CD8-positive, alpha-beta memory T cell (primary cell): ENCODE data around the gene OST4. TPM values are rescaled to one million over a fixed set of nuclear protein-coding genes. Genes with fewer than 3 reads are reported as not detected.

ENCODE experiments used
- CTCF ChIA-PET: fragments of 350-600 bp; sonication (Branson Sonifier 250); formaldehyde crosslinking; loops from one replicate; lab custom pipeline; 2021; ENCODE audit warnings: antibody characterized with exemption; lab: Charles Lee
- POLR2A ChIA-PET: fragments of 350-600 bp; sonication (Branson Sonifier 250); formaldehyde crosslinking; loops from one replicate; lab custom pipeline; 2021; ENCODE audit warnings: antibody characterized with exemption; lab: Charles Lee
- DNase-seq, 5 donors: peaks; one replicate each; pipeline versions ENCODE4 v3.0.0 to v3.0.0-alpha.2; 2020 to 2022; ENCODE audit warnings: mixed read lengths in 1 of 5
- H3K27ac ChIP-seq: one replicate; pipeline ENCODE4 v1.7.0; 2013; ENCODE audit warnings: low read depth, mild to moderate bottlenecking, low read length, moderate library complexity
- H3K27me3 ChIP-seq: 2 replicates; pipeline ENCODE4 v1.7.0; 2013; ENCODE audit warnings: low read length, mild to moderate bottlenecking; ENCODE audit not compliant: insufficient read depth, poor library complexity, severe bottlenecking
- H3K36me3 ChIP-seq: 2 replicates; pipeline ENCODE4 v1.7.0; 2013; ENCODE audit warnings: mild to moderate bottlenecking, low read length, moderate library complexity; ENCODE audit not compliant: insufficient read depth
- H3K4me1 ChIP-seq: 2 replicates; pipeline ENCODE4 v1.7.0; 2013; ENCODE audit warnings: mild to moderate bottlenecking, low read length, moderate library complexity; ENCODE audit not compliant: insufficient read depth
- H3K4me3 ChIP-seq: 2 replicates; pipeline ENCODE4 v1.7.0; 2013; ENCODE audit warnings: mild to moderate bottlenecking, low read length
- H3K9me3 ChIP-seq: 2 replicates; pipeline ENCODE4 v1.7.0; 2013; ENCODE audit warnings: mild to moderate bottlenecking, low read length
- H3K27ac Mint-ChIP-seq, 8 donors: one replicate each; pipeline ENCODE4 v1.8.0; 2020 to 2021; ENCODE audit warnings: mixed read lengths in 8 of 8, mild to moderate bottlenecking in 6 of 8, inconsistent platforms in 3 of 8, moderate library complexity in 3 of 8
- H3K27me3 Mint-ChIP-seq, 2 donors: one replicate each; pipeline ENCODE4 v1.8.0; 2020 to 2021; ENCODE audit warnings: mixed read lengths in 2 of 2, mild to moderate bottlenecking in 1 of 2, moderate library complexity in 1 of 2
- H3K36me3 Mint-ChIP-seq, 3 donors: one replicate each; pipeline ENCODE4 v1.8.0; 2020 to 2021; ENCODE audit warnings: mixed read lengths in 3 of 3, inconsistent platforms in 1 of 3, mild to moderate bottlenecking in 1 of 3
- H3K4me1 Mint-ChIP-seq, 3 donors: one replicate each; pipeline ENCODE4 v1.8.0; 2020 to 2021; ENCODE audit warnings: mixed read lengths in 3 of 3, inconsistent platforms in 1 of 3, mild to moderate bottlenecking in 1 of 3
- H3K4me3 Mint-ChIP-seq, 7 donors: one replicate each; pipeline ENCODE4 v1.8.0; 2020 to 2021; ENCODE audit warnings: mixed read lengths in 7 of 7, mild to moderate bottlenecking in 6 of 7, moderate library complexity in 4 of 7, inconsistent platforms in 2 of 7
- H3K9me3 Mint-ChIP-seq, 5 donors: one replicate each; pipeline ENCODE4 v1.8.0; 2020 to 2022; ENCODE audit warnings: mixed read lengths in 5 of 5, mild to moderate bottlenecking in 3 of 5, moderate library complexity in 2 of 5, inconsistent platforms in 1 of 5
- polyA plus RNA-seq: library from polyadenylated mRNA; unstranded; fragments of 300-500 nt; fragmentation: Illumina TruSeq; gene quantifications from one replicate; pipeline ENCODE4 v1.2.3, GENCODE V29; 2021
- total RNA-seq, 2 experiments: library from RNA; stranded (reverse); gene quantifications; one replicate each; pipeline ENCODE4 v1.2.3, GENCODE V29; 2021

The OST4 gene
- total and polyA plus RNA-seq, 3 experiments from 2014 or later: 346 to 907 (median 353) TPM

DNA sequence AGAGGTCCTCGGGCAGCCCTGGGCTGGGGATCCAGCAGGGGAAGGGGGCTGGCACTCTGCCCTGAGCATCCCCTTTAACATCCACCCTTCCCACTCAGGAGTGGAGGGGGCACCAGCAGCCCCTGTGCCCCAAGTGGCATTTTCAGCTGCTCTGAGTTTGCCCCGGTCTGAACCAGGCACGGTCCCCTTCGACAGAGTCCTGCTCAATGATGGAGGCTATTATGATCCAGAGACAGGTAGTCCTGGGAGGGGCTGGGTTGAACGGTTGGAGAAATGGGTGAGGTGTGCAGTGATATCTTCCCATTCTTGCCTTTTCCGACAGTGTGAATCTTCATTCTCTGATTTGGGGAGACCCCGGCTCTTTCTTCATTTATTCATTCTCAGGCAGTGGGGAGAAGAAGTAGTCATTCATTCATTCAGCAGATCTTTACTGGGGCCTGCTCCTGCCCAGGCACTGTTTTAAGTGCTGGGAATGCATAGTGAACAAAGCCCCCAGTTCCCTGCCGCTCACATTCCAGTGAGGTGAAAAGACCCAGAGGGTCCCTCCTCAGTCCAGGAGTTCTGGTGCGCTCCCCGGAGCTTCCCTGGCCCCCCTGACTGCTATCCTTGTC, 13.7 kb upstream of the OST4 start:
- Histone ChIP-seq H3K4me1 (peaks cover 42% of the 10 kb centered on the region), H3K27ac (peak overlapping the region; percentile 75), H3K9me3 (no peaks in the 10 kb centered on the region), H3K4me3 (peak overlapping the region; percentile 60), H3K27me3 (no peaks in the 10 kb centered on the region), H3K36me3 (no peaks in the 10 kb centered on the region)
- Mint-ChIP-seq H3K4me3 (peak overlapping the region; percentile 58 to 94 (median 76)), H3K27ac (peak overlapping the region; percentile 8 to 87 (median 64)), H3K27me3 (no peaks in the 10 kb centered on the region), H3K9me3 (no peaks in the 10 kb centered on the region), H3K36me3 (no peaks in the 10 kb centered on the region), H3K4me1 (peaks cover 26 to 33% (median 32%) of the 10 kb centered on the region in 3 donors)
- ChIA-PET CTCF (interaction anchor here (1.0 to 3.8 kb wide), 4 partner anchors 16 to 208 kb away, joined by 3 to 16 read pairs (median 9); partner anchors contain the start of gene AGBL5), POLR2A (interaction anchor here (1.2 to 3.8 kb wide), 3 partner anchors 10 to 34 kb away, joined by 4 to 24 read pairs (median 6); partner anchors contain the start of genes AGBL5 and OST4)
- DNase-seq: no peak

GRCh38 chr2:27084297-27085061, 13.0 kb upstream of the OST4 start:
- Histone ChIP-seq H3K27ac (no peak overlapping the region), H3K27me3 (no peaks in the 10 kb centered on the region), H3K36me3 (no peaks in the 10 kb centered on the region), H3K4me3 (no peak overlapping the region), H3K9me3 (no peaks in the 10 kb centered on the region), H3K4me1 (peaks cover 42% of the 10 kb centered on the region)
- peak overlapping the region in 4 of 8 donors; percentile 12 to 71 (median 42) for H3K27ac Mint-ChIP-seq
- DNase-seq: no peak
- peak overlapping the region; percentile 20 to 82 (median 67) for H3K4me3 Mint-ChIP-seq
- H3K36me3 Mint-ChIP-seq: no peaks in the 10 kb centered on the region
- CTCF ChIA-PET: interaction anchor here (1.0 to 2.8 kb wide), 2 partner anchors 29 to 33 kb away, joined by 3 to 15 read pairs; partner anchors contain the start of gene AGBL5
- peaks cover 26 to 34% (median 33%) of the 10 kb centered on the region in 3 donors for H3K4me1 Mint-ChIP-seq
- POLR2A ChIA-PET: interaction anchor here (1.2 to 4.2 kb wide), 3 partner anchors 12 to 33 kb away, joined by 4 to 37 read pairs (median 24); partner anchors contain the start of genes AGBL5 and OST4
- H3K27me3 Mint-ChIP-seq: no peaks in the 10 kb centered on the region
- H3K9me3 Mint-ChIP-seq: no peaks in the 10 kb centered on the region

DNA sequence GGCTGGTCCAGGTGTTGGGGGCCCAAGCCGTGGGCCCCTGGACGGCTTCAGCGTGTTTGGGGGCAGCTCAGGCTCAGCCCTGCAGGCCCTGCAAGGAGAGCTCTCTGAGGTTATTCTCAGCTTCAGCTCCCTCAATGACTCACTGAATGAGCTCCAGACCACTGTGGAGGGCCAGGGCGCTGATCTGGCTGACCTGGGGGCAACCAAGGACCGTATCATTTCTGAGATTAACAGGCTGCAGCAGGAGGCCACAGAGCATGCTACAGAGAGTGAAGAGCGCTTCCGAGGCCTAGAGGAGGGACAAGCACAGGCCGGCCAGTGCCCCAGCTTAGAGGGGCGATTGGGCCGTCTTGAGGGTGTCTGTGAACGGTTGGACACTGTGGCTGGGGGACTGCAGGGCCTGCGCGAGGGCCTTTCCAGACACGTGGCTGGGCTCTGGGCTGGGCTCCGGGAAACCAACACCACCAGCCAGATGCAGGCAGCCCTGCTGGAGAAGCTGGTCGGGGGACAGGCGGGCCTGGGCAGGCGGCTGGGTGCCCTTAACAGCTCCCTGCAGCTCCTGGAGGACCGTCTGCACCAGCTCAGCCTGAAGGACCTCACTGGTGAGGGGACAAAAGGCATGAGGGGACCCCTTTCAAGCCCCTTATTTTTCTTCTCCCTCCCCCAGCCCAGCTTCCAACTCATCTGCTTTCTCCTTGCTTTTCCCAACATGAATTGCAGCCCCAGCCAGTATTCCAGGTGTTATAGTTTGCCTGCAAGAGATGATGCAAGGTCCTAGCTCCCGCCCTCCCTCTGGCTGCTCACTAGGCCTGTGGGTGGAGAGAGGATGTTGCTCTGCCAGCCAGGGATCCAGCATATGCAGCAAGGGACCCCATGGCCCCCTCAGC, 12.2 kb upstream of the OST4 start:
- H3K9me3 Mint-ChIP-seq: no peaks in the 10 kb centered on the region
- no peak overlapping the region for H3K4me3 ChIP-seq
- no peaks in the 10 kb centered on the region for H3K9me3 ChIP-seq
- POLR2A ChIA-PET: interaction anchor here (1.1 to 4.2 kb wide), 4 partner anchors 12 to 128 kb away, joined by 3 to 37 read pairs (median 24); partner anchors contain the start of genes AGBL5, ATRAID, OST4 and SLC5A6
- no peaks in the 10 kb centered on the region for H3K27me3 ChIP-seq
- peak overlapping the region in 3 of 7 donors; percentile 38 to 82 (median 76) for H3K4me3 Mint-ChIP-seq
- H3K36me3 ChIP-seq: no peaks in the 10 kb centered on the region
- H3K27ac Mint-ChIP-seq: peak overlapping the region in 3 of 8 donors; percentile 12 to 68 (median 17)
- H3K27me3 Mint-ChIP-seq: no peaks in the 10 kb centered on the region
- H3K4me1 ChIP-seq: peaks cover 42% of the 10 kb centered on the region
- H3K27ac ChIP-seq: no peak overlapping the region
- DNase-seq: no peak
- no peaks in the 10 kb centered on the region for H3K36me3 Mint-ChIP-seq
- CTCF ChIA-PET: interaction anchor here (1.0 to 2.8 kb wide), 5 partner anchors 12 to 122 kb away, joined by 3 to 15 read pairs (median 3); partner anchors contain the start of genes AGBL5 and OST4
- H3K4me1 Mint-ChIP-seq: peaks cover 26 to 34% (median 32%) of the 10 kb centered on the region in 3 donors

- Histone ChIP-seq H3K27ac (no peak overlapping the region), H3K9me3 (no peaks in the 10 kb centered on the region), H3K27me3 (no peaks in the 10 kb centered on the region), H3K4me1 (peaks cover 42% of the 10 kb centered on the region), H3K36me3 (no peaks in the 10 kb centered on the region), H3K4me3 (no peak overlapping the region)
- no peak for DNase-seq
- peaks cover 26 to 34% (median 31%) of the 10 kb centered on the region in 3 donors for H3K4me1 Mint-ChIP-seq
- no peak overlapping the region for H3K27ac Mint-ChIP-seq
- peaks cover 0 to 1% of the 10 kb centered on the region in 2 donors for H3K27me3 Mint-ChIP-seq
- ChIA-PET CTCF (interaction anchor here (1.2 to 2.8 kb wide), 4 partner anchors 11 to 121 kb away, joined by 3 to 15 read pairs (median 3); partner anchors contain the start of genes AGBL5 and OST4), POLR2A (interaction anchor here (0.5 to 4.2 kb wide), 4 partner anchors 11 to 129 kb away, joined by 3 to 37 read pairs (median 14); partner anchors contain the start of genes AGBL5, ATRAID, OST4 and SLC5A6)
- no peaks in the 10 kb centered on the region for H3K9me3 Mint-ChIP-seq
- H3K36me3 Mint-ChIP-seq: no peaks in the 10 kb centered on the region
- no peak overlapping the region for H3K4me3 Mint-ChIP-seq
These were observed 11.4 kb upstream of the OST4 start for GRCh38 chr2:27082773-27083409.

DNA sequence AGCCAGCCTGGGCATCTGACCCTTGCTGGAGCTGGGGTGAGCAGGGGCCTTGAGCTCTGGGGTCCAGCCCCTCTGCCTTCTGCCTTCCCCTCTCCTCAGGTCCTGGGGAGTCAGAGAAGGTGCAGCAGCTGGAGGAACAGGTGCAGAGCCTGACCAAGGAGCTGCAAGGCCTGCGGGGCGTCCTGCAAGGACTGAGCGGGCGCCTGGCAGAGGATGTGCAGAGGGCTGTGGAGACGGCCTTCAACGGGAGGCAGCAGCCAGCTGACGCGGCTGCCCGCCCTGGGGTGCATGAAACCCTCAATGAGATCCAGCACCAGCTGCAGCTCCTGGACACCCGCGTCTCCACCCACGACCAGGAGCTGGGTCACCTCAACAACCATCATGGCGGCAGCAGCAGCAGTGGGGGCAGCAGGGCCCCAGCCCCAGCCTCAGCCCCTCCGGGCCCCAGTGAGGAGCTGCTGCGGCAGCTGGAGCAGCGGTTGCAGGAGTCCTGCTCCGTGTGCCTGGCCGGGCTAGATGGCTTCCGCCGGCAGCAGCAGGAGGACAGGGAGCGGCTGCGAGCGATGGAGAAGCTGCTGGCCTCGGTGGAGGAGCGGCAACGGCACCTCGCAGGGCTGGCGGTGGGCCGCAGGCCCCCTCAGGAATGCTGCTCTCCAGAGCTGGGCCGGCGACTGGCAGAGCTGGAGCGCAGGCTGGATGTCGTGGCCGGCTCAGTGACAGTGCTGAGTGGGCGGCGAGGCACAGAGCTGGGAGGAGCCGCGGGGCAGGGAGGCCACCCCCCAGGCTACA, 10.7 kb upstream of the OST4 start:
- H3K4me3 ChIP-seq: peak overlapping the region; percentile 65
- H3K4me3 Mint-ChIP-seq: peak overlapping the region in 3 of 7 donors; percentile 9 to 91 (median 87)

DNA sequence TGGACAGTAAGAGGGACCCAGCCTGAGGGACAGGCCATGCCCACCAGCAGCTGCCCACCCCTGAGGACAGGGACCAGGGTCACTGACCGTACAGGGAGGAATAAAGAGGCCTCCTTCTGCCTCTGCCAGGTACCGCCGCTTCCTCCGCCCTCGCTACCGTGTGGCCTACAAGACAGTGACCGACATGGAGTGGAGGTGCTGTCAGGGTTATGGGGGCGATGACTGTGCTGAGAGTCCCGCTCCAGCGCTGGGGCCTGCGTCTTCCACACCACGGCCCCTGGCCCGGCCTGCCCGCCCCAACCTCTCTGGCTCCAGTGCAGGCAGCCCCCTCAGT, 9.1 kb upstream of the OST4 start:
- no peak overlapping the region for H3K27ac ChIP-seq
- POLR2A ChIA-PET: interaction anchor here (0.6 to 4.2 kb wide), 7 partner anchors 8 to 201 kb away, joined by 3 to 37 read pairs (median 4); partner anchors contain the start of genes AGBL5 and OST4
- peaks cover 39% of the 10 kb centered on the region for H3K4me1 ChIP-seq
- no peaks in the 10 kb centered on the region for H3K36me3 ChIP-seq
- Mint-ChIP-seq H3K36me3 (no peaks in the 10 kb centered on the region), H3K27ac (peak overlapping the region in 7 of 8 donors; percentile 69 to 99 (median 97)), H3K27me3 (peaks cover 0 to 2% of the 10 kb centered on the region in 2 donors), H3K4me1 (peaks cover 27 to 33% (median 27%) of the 10 kb centered on the region in 3 donors), H3K9me3 (no peaks in the 10 kb centered on the region), H3K4me3 (peak overlapping the region in 3 of 7 donors; percentile 54 to 91 (median 62))
- DNase-seq: no peak
- CTCF ChIA-PET: interaction anchor here (1.3 to 2.6 kb wide), 4 partner anchors 8 to 48 kb away, joined by 7 to 14 read pairs (median 8); partner anchors contain the start of genes AGBL5, OST4 and TMEM214
- H3K4me3 ChIP-seq: no peak overlapping the region
- H3K27me3 ChIP-seq: no peaks in the 10 kb centered on the region
- H3K9me3 ChIP-seq: no peaks in the 10 kb centered on the region

More for the DNA sequence above, 10.7 kb upstream of the OST4 start:
- Mint-ChIP-seq H3K36me3 (no peaks in the 10 kb centered on the region), H3K4me1 (peaks cover 19 to 27% (median 27%) of the 10 kb centered on the region in 3 donors), H3K27ac (peak overlapping the region in 1 of 8 donors; percentile 69), H3K27me3 (peaks cover 0 to 2% of the 10 kb centered on the region in 2 donors), H3K9me3 (no peaks in the 10 kb centered on the region)
- H3K36me3 ChIP-seq: no peaks in the 10 kb centered on the region
- CTCF ChIA-PET: interaction anchor here (1.3 to 2.6 kb wide), 6 partner anchors 9 to 49 kb away, joined by 3 to 14 read pairs (median 7); partner anchors contain the start of genes AGBL5, OST4 and TMEM214
- POLR2A ChIA-PET: interaction anchor here (0.5 to 4.2 kb wide), 6 partner anchors 10 to 272 kb away, joined by 3 to 37 read pairs (median 4); partner anchors contain the start of genes AGBL5, ATRAID, OST4 and SLC5A6
- H3K4me1 ChIP-seq: peaks cover 37% of the 10 kb centered on the region
- H3K27me3 ChIP-seq: no peaks in the 10 kb centered on the region
- H3K27ac ChIP-seq: peak overlapping the region; percentile 68
- H3K9me3 ChIP-seq: no peaks in the 10 kb centered on the region
- DNase-seq: no peak
